Astrocyte of the cerebellum (primary cell): Measurements from ENCODE around the gene PRSS22.

Experiments
- DNase-seq: peaks from one replicate; pipeline ENCODE4 v3.0.0-alpha.2; 2011; ENCODE audit warnings: low read depth
- H3K4me3 ChIP-seq: 2 replicates; pipeline ENCODE4 v1.5.1; 2011; ENCODE audit warnings: mild to moderate bottlenecking, low read depth, low read length, moderate library complexity
- CTCF ChIP-seq: IDR thresholded peaks from 2 replicates; pipeline ENCODE4 v1.5.1; 2012; ENCODE audit warnings: low read length, low read depth, moderate library complexity, mild to moderate bottlenecking; ENCODE audit errors: missing control alignments
- in situ Hi-C: cut with HindIII; loops from 2 replicates; pipeline ENCODE4 v1.10.0; 2017; ENCODE audit warnings: low sequenced_read_pairs

The PRSS22 gene

GRCh38 chr16:2867987-2868789, 10.2 kb upstream of the PRSS22 start:
- peak; percentile 96 for TF ChIP-seq CTCF
- H3K4me3 ChIP-seq = peak overlapping the region; percentile 50
- peak; percentile 85 for DNase-seq
- in situ Hi-C loops = no loop called here

- in situ Hi-C loops = no loop called here
- DNase-seq = no peak
Observed at GRCh38 chr16:2867661-2867986, 9.7 kb upstream of the PRSS22 start.

GRCh38 chr16:2866431-2866830, 8.5 kb upstream of the PRSS22 start:
- no peak for DNase-seq
- no peak overlapping the region for H3K4me3 ChIP-seq
- no peak for TF ChIP-seq CTCF
- in situ Hi-C loops = no loop called here

More at GRCh38 chr16:2867661-2867986, 9.7 kb upstream of the PRSS22 start:
- peak overlapping the region; percentile 50 for H3K4me3 ChIP-seq
- TF ChIP-seq CTCF = no peak

DNA sequence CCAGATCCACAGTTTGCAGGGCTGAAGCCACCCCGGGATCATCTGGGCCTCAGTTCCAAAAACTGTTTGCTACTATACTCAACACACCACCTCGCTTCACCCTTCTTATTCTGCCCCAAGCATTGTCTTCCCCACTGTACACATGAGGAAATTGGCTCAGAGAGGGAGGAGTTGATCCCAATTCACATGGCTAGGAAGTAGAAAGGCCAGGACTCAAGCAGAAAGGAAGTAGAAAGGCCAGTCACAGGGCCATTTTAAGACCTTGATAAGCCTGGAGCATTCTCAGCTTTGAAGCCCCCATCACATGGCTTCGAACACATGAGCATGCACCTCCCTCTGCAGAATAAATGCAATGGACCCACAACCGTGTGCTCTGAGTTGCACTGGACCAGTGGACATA, 7.7 kb upstream of the PRSS22 start:
- H3K4me3 ChIP-seq = no peak overlapping the region
- TF ChIP-seq CTCF = no peak
- in situ Hi-C loops = no loop called here
- no peak for DNase-seq

- in situ Hi-C loops = no loop called here
- no peak for DNase-seq
- H3K4me3 ChIP-seq = no peak overlapping the region
- no peak for TF ChIP-seq CTCF
Observed at GRCh38 chr16:2860826-2861567, 3.0 kb upstream of the PRSS22 start.

GRCh38 chr16:2859686-2860265, 1.8 kb upstream of the PRSS22 start:
- TF ChIP-seq CTCF = no peak
- H3K4me3 ChIP-seq = no peak overlapping the region
- DNase-seq = no peak
- in situ Hi-C loops = no loop called here
